H1 (cell line): ENCODE data around the gene PPY. TPM values are rescaled to one million over a fixed set of nuclear protein-coding genes. Genes with fewer than 3 reads are reported as not detected.
"Not testable (repeated sequence)": the region's sequence is repeated elsewhere in the genome, so short reads cannot be mapped to it uniquely, and the experiment has no call there.

Experiments
- CTCF ChIA-PET: fragments of 300-600 bp; sonication (Branson Sonifier 250); formaldehyde crosslinking; loops from one replicate; lab custom pipeline; 2021; ENCODE audit not compliant: partially characterized antibody; lab: Charles Lee
- POLR2A ChIA-PET: fragments of 300-600 bp; sonication (Branson Sonifier 250); formaldehyde crosslinking; loops from one replicate; lab custom pipeline; 2021; ENCODE audit warnings: inconsistent platforms; ENCODE audit not compliant: partially characterized antibody; lab: Charles Lee
- DNase-seq, 2 experiments: peaks; one replicate each; pipeline versions ENCODE4 v3.0.0 to v3.0.0-alpha.2; 2010 to 2022; ENCODE audit warnings: low spot score in 2 of 2, low read depth in 1 of 2, mixed read lengths in 1 of 2
- FAIRE-seq: peaks from 2 replicates; lab custom pipeline; 2011; peaks lifted over from hg19 to GRCh38; lab: Jason Lieb, UNC
- H2AFZ ChIP-seq: 2 replicates; pipeline ENCODE4 v1.8.1; 2012; ENCODE audit warnings: low read length, inconsistent platforms
- H2AK5ac ChIP-seq: 2 replicates; pipeline ENCODE4 v1.6.1; 2013; ENCODE audit warnings: low read depth, low read length
- H2BK120ac ChIP-seq: replicated peaks from 2 replicates; pipeline ENCODE3; 2013; ENCODE audit warnings: low read depth, low read length, inconsistent platforms
- H2BK12ac ChIP-seq: 2 replicates; pipeline ENCODE4 v1.6.1; 2013; ENCODE audit warnings: low read depth, low read length
- H2BK15ac ChIP-seq: 2 replicates; pipeline ENCODE4 v1.6.1; 2013; ENCODE audit warnings: low read length
- H2BK20ac ChIP-seq: 2 replicates; pipeline ENCODE4 v1.6.1; 2013; ENCODE audit warnings: low read length
- H2BK5ac ChIP-seq: 2 replicates; pipeline ENCODE4 v1.6.1; 2013; ENCODE audit warnings: low read depth, low read length
- H3K14ac ChIP-seq: 2 replicates; pipeline ENCODE4 v1.6.1; 2013; ENCODE audit warnings: inconsistent platforms; ENCODE audit not compliant: insufficient read length
- H3K18ac ChIP-seq: 2 replicates; pipeline ENCODE4 v1.6.1; 2013; ENCODE audit warnings: low read length; ENCODE audit errors: extremely low read depth
- H3K23ac ChIP-seq: 2 replicates; pipeline ENCODE4 v1.6.1; 2013; ENCODE audit warnings: inconsistent platforms; ENCODE audit not compliant: insufficient read length
- H3K23me2 ChIP-seq: 2 replicates; pipeline ENCODE4 v1.6.1; 2013; ENCODE audit warnings: low read depth, low read length
- H3K27ac ChIP-seq: 2 replicates; pipeline ENCODE4 v1.6.1; 2011; ENCODE audit warnings: low read depth, low read length, inconsistent platforms
- H3K27me3 ChIP-seq, 4 experiments: replicated peaks in 1 of 4; 1 replicate in 1 of 4; 2 replicates in 3 of 4; pipeline versions ENCODE4 v1.6.1 to v1.8.1; 2011 to 2013; ENCODE audit warnings: low read length in 3 of 4, mild to moderate bottlenecking in 3 of 4, inconsistent platforms in 2 of 4, mixed read lengths in 2 of 4, moderate library complexity in 1 of 4; ENCODE audit not compliant: control insufficient read depth in 3 of 4, insufficient read depth in 3 of 4; ENCODE audit errors: extremely low read depth in 1 of 4
- H3K36me3 ChIP-seq, 4 experiments: 2 replicates each; pipeline versions ENCODE4 v1.6.1 to v1.8.1; 2011 to 2013; ENCODE audit warnings: mild to moderate bottlenecking in 4 of 4, low read length in 3 of 4, moderate library complexity in 2 of 4, control low read depth in 1 of 4, inconsistent platforms in 1 of 4; ENCODE audit not compliant: insufficient read depth in 4 of 4, control insufficient read depth in 2 of 4
- H3K4ac ChIP-seq: replicated peaks from 2 replicates; pipeline ENCODE3; 2013; ENCODE audit warnings: low read length, low read depth, mixed read lengths, inconsistent platforms; ENCODE audit not compliant: insufficient read length
- H3K4me1 ChIP-seq, 4 experiments: replicated peaks in 1 of 4; 1 replicate in 1 of 4; 2 replicates in 3 of 4; pipeline versions ENCODE4 v1.6.1 to v1.8.1; 2011 to 2013; ENCODE audit warnings: low read length in 3 of 4, inconsistent platforms in 2 of 4, mixed read lengths in 1 of 4; ENCODE audit not compliant: insufficient read depth in 4 of 4, control insufficient read depth in 3 of 4
- H3K4me2 ChIP-seq, 2 experiments: 2 replicates each; pipeline versions ENCODE4 v1.6.1 to v1.8.1; 2011 to 2013; ENCODE audit warnings: low read depth in 2 of 2, low read length in 2 of 2, control low read depth in 1 of 2, inconsistent platforms in 1 of 2, mild to moderate bottlenecking in 1 of 2; ENCODE audit not compliant: insufficient read depth in 1 of 2
- H3K4me3 ChIP-seq, 4 experiments: fragments of 200-600, 300-600 bp in 1 of 4; sonication (generic), shearing (Covaris generic), sonication (Bioruptor Twin) in 1 of 4; 2 replicates each; pipeline versions ENCODE4 v1.5.1 to v1.8.1; 2011 to 2016; ENCODE audit warnings: low read length in 4 of 4, low read depth in 3 of 4, control low read depth in 2 of 4, inconsistent platforms in 2 of 4, mild to moderate bottlenecking in 2 of 4, mixed read lengths in 1 of 4, moderate library complexity in 1 of 4; ENCODE audit not compliant: insufficient read depth in 2 of 4; ENCODE audit errors: extremely low read depth in 1 of 4
- H3K56ac ChIP-seq: replicated peaks from 2 replicates; pipeline ENCODE3; 2013; ENCODE audit warnings: low read depth, mild to moderate bottlenecking, mixed read lengths, low read length, inconsistent platforms; ENCODE audit not compliant: insufficient read length
- H3K79me1 ChIP-seq: 2 replicates; pipeline ENCODE4 v1.6.1; 2013; ENCODE audit warnings: low read depth, low read length, control low read depth
- H3K79me2 ChIP-seq, 2 experiments: 2 replicates each; pipeline versions ENCODE4 v1.6.1 to v1.8.1; 2012 to 2013; ENCODE audit warnings: low read length in 2 of 2, mild to moderate bottlenecking in 2 of 2, inconsistent platforms in 1 of 2; ENCODE audit not compliant: insufficient read depth in 2 of 2, control insufficient read depth in 1 of 2
- H3K9ac ChIP-seq, 4 experiments: replicated peaks in 1 of 4; 1 replicate in 1 of 4; 2 replicates in 3 of 4; pipeline versions ENCODE4 v1.6.1 to v1.8.1; 2011 to 2013; ENCODE audit warnings: low read depth in 3 of 4, low read length in 3 of 4, control low read depth in 2 of 4, mild to moderate bottlenecking in 2 of 4, moderate library complexity in 2 of 4, inconsistent platforms in 1 of 4; ENCODE audit errors: extremely low read depth in 1 of 4
- H3K9me3 ChIP-seq, 2 experiments: 2 replicates each; pipeline versions ENCODE4 v1.6.1 to v1.8.1; 2012 to 2013; ENCODE audit warnings: mild to moderate bottlenecking in 2 of 2, moderate library complexity in 2 of 2, control low read depth in 1 of 2, inconsistent platforms in 1 of 2, low read depth in 1 of 2, low read length in 1 of 2, mixed read lengths in 1 of 2; ENCODE audit not compliant: insufficient read depth in 2 of 2
- H4K20me1 ChIP-seq, 2 experiments: replicated peaks in 1 of 2; 2 replicates each; pipeline versions ENCODE3 to v1.8.1; 2011 to 2013; ENCODE audit warnings: inconsistent platforms in 2 of 2, low read length in 2 of 2, mild to moderate bottlenecking in 1 of 2; ENCODE audit not compliant: insufficient read depth in 2 of 2, control insufficient read depth in 1 of 2
- H4K5ac ChIP-seq: 2 replicates; pipeline ENCODE4 v1.6.1; 2013; ENCODE audit warnings: low read length, low read depth, mixed read lengths, inconsistent platforms; ENCODE audit not compliant: insufficient read length
- H4K8ac ChIP-seq: 2 replicates; pipeline ENCODE4 v1.8.0; 2013; ENCODE audit warnings: mild to moderate bottlenecking, moderate library complexity, low read length, inconsistent platforms; ENCODE audit not compliant: insufficient read depth; ENCODE audit errors: extremely low read depth
- H4K91ac ChIP-seq: replicated peaks from 2 replicates; pipeline ENCODE3; 2013; ENCODE audit warnings: low read length, mixed read lengths, inconsistent platforms; ENCODE audit not compliant: insufficient read length
- WGBS, 2 experiments: shearing (Covaris generic) in 1 of 2; methylation state at CpG; one replicate each; pipeline versions ENCODE4 v1.1.6 to v1.1.7; 2013 to 2015; ENCODE audit warnings: low lambda C conversion rate in 2 of 2, mixed read lengths in 2 of 2, inconsistent platforms in 1 of 2, low coverage in 1 of 2, missing lambda C conversion rate in 1 of 2; ENCODE audit not compliant: insufficient replicate concordance in 2 of 2, insufficient coverage in 1 of 2, insufficient read length in 1 of 2; ENCODE audit errors: extremely low coverage in 1 of 2, missing lambda C conversion rate in 1 of 2; 5-methylcytosine and 5-hydroxymethylcytosine counted together
- polyA plus RNA-seq, 7 experiments: library from polyadenylated mRNA; depleted of rRNA in 3 of 7; stranded (reverse) in 5 of 7; unstranded in 2 of 7; fragments of >200 nt in 5 of 7; fragments of 200-250 nt in 2 of 7; gene quantifications; 1 replicate in 5 of 7; 2 replicates in 1 of 7; 4 replicates in 1 of 7; pipeline versions ENCODE4 v1.2.1 to v1.2.3, GENCODE V29; 2011 to 2013; ENCODE audit warnings: missing spikeins in 2 of 7, mixed read lengths in 2 of 7
- total RNA-seq: library from RNA; stranded (reverse); fragmentation: NEBNext Ultra II Directional; extraction: Animal tissue kit (Norgen Biotek cat#: 25700); gene quantifications from 2 replicates; pipeline ENCODE4 v1.2.1, GENCODE V29; 2021

Gene PPY
- total and polyA plus RNA-seq, 2 of the 8 experiments (the other 6 are each of a cell fraction or from before 2014, with no cell fraction given) = 0.26 TPM; not detected in 1

DNA sequence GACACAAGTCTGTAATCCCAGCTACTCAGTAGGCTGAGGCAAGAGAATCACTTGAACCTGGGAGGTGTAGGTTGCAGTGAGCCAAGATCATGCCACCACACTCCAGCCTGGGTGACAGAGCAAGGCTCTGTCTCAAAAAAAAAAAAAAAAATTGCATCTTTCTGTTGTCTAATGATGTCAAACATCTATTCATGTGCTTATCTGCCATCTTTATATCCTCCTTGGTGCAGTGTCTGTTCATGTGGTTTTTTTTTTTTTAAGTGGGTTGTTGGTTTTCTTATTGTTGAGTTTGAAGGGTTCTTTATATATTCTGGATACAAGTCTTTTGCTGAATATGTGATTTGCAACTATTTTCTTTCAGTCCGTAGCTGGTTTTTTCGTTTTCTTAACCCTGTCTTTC lies 29.2 kb upstream of the PPY start:
- H4K20me1 ChIP-seq, H3K4me1 ChIP-seq, H2AFZ ChIP-seq, H4K91ac ChIP-seq, H3K27ac ChIP-seq, H3K4me2 ChIP-seq, H3K18ac ChIP-seq, H3K4me3 ChIP-seq, H3K27me3 ChIP-seq, H4K5ac ChIP-seq, H2AK5ac ChIP-seq, H3K23ac ChIP-seq, H4K8ac ChIP-seq, H3K23me2 ChIP-seq, H3K9me3 ChIP-seq, FAIRE-seq, H2BK20ac ChIP-seq, H2BK120ac ChIP-seq, H3K56ac ChIP-seq, H3K9ac ChIP-seq, POLR2A ChIA-PET, H3K4ac ChIP-seq, DNase-seq, H2BK5ac ChIP-seq, H2BK12ac ChIP-seq, H3K36me3 ChIP-seq, H2BK15ac ChIP-seq, H3K79me1 ChIP-seq, H3K14ac ChIP-seq, H3K79me2 ChIP-seq: not testable (repeated sequence)
- WGBS, 2 experiments = 48% methylated on average over 2 of the region's 2 CpGs; no CpG with 5 or more reads in 1 of the 2 experiments
- CTCF ChIA-PET = interaction anchor here (1.1 to 3.0 kb wide), 5 partner anchors 9 to 31 kb away, joined by 3 to 12 read pairs (median 3); partner anchors contain the start of genes PPY and PYY
